Left lung (tissue), 10 donors: ENCODE data around the gene ANGPTL1. TPM values are rescaled to one million over a fixed set of nuclear protein-coding genes. Genes with fewer than 3 reads are reported as not detected.

ENCODE experiments used
- ATAC-seq: fragments of 200-7000 bp; cut with Tn5 transposase; one replicate; pipeline ENCODE4 v1.9.1; 2020; ENCODE audit warnings: moderate library complexity
- DNase-seq, 4 donors: peaks; one replicate each; pipeline ENCODE4 v3.0.0-alpha.2; 2013 to 2020
- H3K27ac ChIP-seq, 2 donors: fragments of 200-600 bp; sonication (generic) in 1 of 2; one replicate each; pipeline versions ENCODE4 v1.5.0 to v1.8.0; 2020 to 2021
- H3K27me3 ChIP-seq, 2 donors: fragments of 200-600 bp; sonication (generic) in 1 of 2; one replicate each; pipeline versions ENCODE4 v1.5.0 to v1.8.0; 2020 to 2021
- H3K36me3 ChIP-seq, 2 donors: fragments of 200-600 bp; sonication (generic) in 1 of 2; one replicate each; pipeline versions ENCODE4 v1.5.0 to v1.8.0; 2020 to 2021
- H3K4me1 ChIP-seq, 2 donors: fragments of 200-600 bp; one replicate each; pipeline ENCODE4 v1.8.0; 2021
- H3K4me3 ChIP-seq, 2 donors: fragments of 200-600 bp; sonication (generic) in 1 of 2; one replicate each; pipeline versions ENCODE4 v1.5.0 to v1.8.0; 2020 to 2021; ENCODE audit warnings: mild to moderate bottlenecking in 1 of 2
- H3K9me3 ChIP-seq, 2 donors: fragments of 200-600 bp; sonication (generic) in 1 of 2; one replicate each; pipeline versions ENCODE4 v1.5.0 to v1.8.0; 2020 to 2021
- CTCF ChIP-seq, 2 donors: fragments of 200-600 bp; sonication (generic) in 1 of 2; IDR thresholded peaks; one replicate each; pipeline versions ENCODE4 v1.5.0 to v1.8.0; 2021; ENCODE audit warnings: antibody characterized with exemption in 2 of 2
- intact Hi-C, 2 donors: fragments of 100-400 bp; cut with DNase I; formaldehyde crosslinking; loops; one replicate each; pipeline versions ENCODE4 v1.11.2 to v1.14.2; 2022
- polyA plus RNA-seq, 6 donors: library from polyadenylated mRNA; unstranded; fragments of 120-200 nt; gene quantifications; one replicate each; pipeline ENCODE4 v1.2.1, GENCODE V29; 2013; ENCODE audit not compliant: insufficient read length in 6 of 6
- total RNA-seq, 2 donors: library from RNA; stranded (reverse); fragmentation: NEBNext Ultra II Directional; extraction: Animal tissue kit (Norgen Biotek cat#: 25700); gene quantifications; one replicate each; pipeline ENCODE4 v1.2.1, GENCODE V29; 2021
- donor health status: DM: no; HTN: yes; CAD: no.
- donor health status: DM: no; HTN: no; CAD: no.

Gene ANGPTL1
- total and polyA plus RNA-seq, 8 donors = 8.4 to 19.2 (median 10.4) TPM

GRCh38 chr1:178870221-178870620, 656 bp downstream of the ANGPTL1 start:
- ATAC-seq (no peak), DNase-seq (no peak)
- no peak overlapping the region for H3K27ac ChIP-seq
- no peaks in the 10 kb centered on the region for H3K27me3 ChIP-seq
- peak overlapping the region in 1 of 2 donors; percentile 2 for H3K4me3 ChIP-seq
- no peaks in the 10 kb centered on the region for H3K9me3 ChIP-seq
- H3K36me3 ChIP-seq = no peaks in the 10 kb centered on the region
- TF ChIP-seq CTCF (IDR thresholded peaks at IDR 0.05) = no peak
- H3K4me1 ChIP-seq = peaks cover 7 to 18% of the 10 kb centered on the region in 2 donors
- intact Hi-C loops = no loop called here

- ATAC-seq (no peak), DNase-seq (no peak)
- peaks cover 7 to 18% of the 10 kb centered on the region in 2 donors for H3K4me1 ChIP-seq
- H3K9me3 ChIP-seq = no peaks in the 10 kb centered on the region
- H3K4me3 ChIP-seq = peak overlapping the region; percentile 0 to 2
- TF ChIP-seq CTCF (IDR thresholded peaks at IDR 0.05) = no peak
- H3K27ac ChIP-seq = peak overlapping the region in 1 of 2 donors; percentile 33
- H3K36me3 ChIP-seq = no peaks in the 10 kb centered on the region
- H3K27me3 ChIP-seq = no peaks in the 10 kb centered on the region
- intact Hi-C loops = no loop called here
These were observed 1.7 kb downstream of the ANGPTL1 start for GRCh38 chr1:178869119-178869697.

- H3K27me3 ChIP-seq = no peaks in the 10 kb centered on the region
- peaks cover 7 to 18% of the 10 kb centered on the region in 2 donors for H3K4me1 ChIP-seq
- H3K36me3 ChIP-seq = no peaks in the 10 kb centered on the region
- ATAC-seq (no peak), DNase-seq (no peak)
- peak overlapping the region in 1 of 2 donors; percentile 0 for H3K4me3 ChIP-seq
- no peaks in the 10 kb centered on the region for H3K9me3 ChIP-seq
- TF ChIP-seq CTCF (IDR thresholded peaks at IDR 0.05) = no peak
- peak overlapping the region in 1 of 2 donors; percentile 33 for H3K27ac ChIP-seq
- intact Hi-C loops = no loop called here
These were observed 2.2 kb downstream of the ANGPTL1 start for GRCh38 chr1:178868706-178869105.

GRCh38 chr1:178867670-178868069, 3.2 kb downstream of the ANGPTL1 start:
- Histone ChIP-seq H3K9me3 (no peaks in the 10 kb centered on the region), H3K27me3 (no peaks in the 10 kb centered on the region), H3K4me1 (peaks cover 7 to 18% of the 10 kb centered on the region in 2 donors), H3K36me3 (no peaks in the 10 kb centered on the region), H3K27ac (peak overlapping the region; percentile 24 to 30), H3K4me3 (peak overlapping the region; percentile 7 to 17)
- ATAC-seq (no peak), DNase-seq (no peak)
- TF ChIP-seq CTCF (IDR thresholded peaks at IDR 0.05) = no peak
- intact Hi-C loops = no loop called here

- Histone ChIP-seq H3K36me3 (no peaks in the 10 kb centered on the region), H3K4me1 (no peaks in the 10 kb centered on the region), H3K27ac (no peak overlapping the region), H3K27me3 (no peaks in the 10 kb centered on the region), H3K4me3 (no peak overlapping the region), H3K9me3 (no peaks in the 10 kb centered on the region)
- DNase-seq (no peak), ATAC-seq (no peak)
- TF ChIP-seq CTCF (IDR thresholded peaks at IDR 0.05) = no peak
- intact Hi-C loops = no loop called here
These were observed 6.6 kb downstream of the ANGPTL1 start for GRCh38 chr1:178864326-178864725.
